NB4 (cell line): ENCODE results near the gene WDR70.

Source experiments
- CTCF ChIP-seq: IDR thresholded peaks from one replicate; pipeline ENCODE4 v1.5.1; 2012; ENCODE audit warnings: low read depth, low read length
- MYC ChIP-seq: IDR thresholded peaks from 2 replicates; pipeline ENCODE4 v1.6.1; 2011; ENCODE audit warnings: low read depth, low read length
- POLR2A ChIP-seq: IDR thresholded peaks from 2 replicates; pipeline ENCODE4 v1.6.1; 2011; ENCODE audit warnings: mild to moderate bottlenecking; ENCODE audit not compliant: insufficient read length; ENCODE audit errors: extremely low read depth

- TF ChIP-seq CTCF (no peak), MYC (no peak), POLR2A (no peak)
These were observed 316.5 kb downstream of the WDR70 start for GRCh38 chr5:37695647-37696046.
